Coronary artery (tissue), 2 donors: Measurements from ENCODE around the gene KRT77.

Experiments used
- DNase-seq: peaks from one replicate; pipeline ENCODE4 v3.0.0-alpha.2; 2017; ENCODE audit warnings: low spot score
- H3K27ac ChIP-seq, 2 donors: fragments of 200-600 bp; sonication (generic); one replicate each; pipeline ENCODE4 v1.5.1; 2016 to 2019
- H3K4me3 ChIP-seq: fragments of 200-600 bp; sonication (generic); 2 replicates; pipeline ENCODE4 v1.5.1; 2016; ENCODE audit warnings: mild to moderate bottlenecking, moderate library complexity
- CTCF ChIP-seq: fragments of 200-600 bp; sonication (generic); IDR thresholded peaks from one replicate; pipeline ENCODE4 v1.5.1; 2019; ENCODE audit warnings: antibody characterized with exemption

Gene KRT77

GRCh38 chr12:52689936-52690335, 13.4 kb downstream of the KRT77 start:
- H3K27ac ChIP-seq = no peak overlapping the region
- no peak overlapping the region for H3K4me3 ChIP-seq
- TF ChIP-seq CTCF = no peak
- no peak for DNase-seq

- no peak for TF ChIP-seq CTCF
- no peak for DNase-seq
- Histone ChIP-seq H3K4me3 (no peak overlapping the region), H3K27ac (no peak overlapping the region)
Observed at GRCh38 chr12:52689239-52689638, 14.1 kb downstream of the KRT77 start.

- no peak for TF ChIP-seq CTCF
- H3K27ac ChIP-seq = no peak overlapping the region
- DNase-seq = no peak
- H3K4me3 ChIP-seq = no peak overlapping the region
Observed at GRCh38 chr12:52688481-52688880, 14.8 kb downstream of the KRT77 start.

- H3K27ac ChIP-seq = no peak overlapping the region
- no peak for TF ChIP-seq CTCF
- DNase-seq = no peak
Observed at GRCh38 chr12:52687497-52688385, 15.6 kb downstream of the KRT77 start.

GRCh38 chr12:52686756-52687487, 16.4 kb downstream of the KRT77 start:
- Histone ChIP-seq H3K27ac (no peak overlapping the region), H3K4me3 (no peak overlapping the region)
- no peak for TF ChIP-seq CTCF
- no peak for DNase-seq

More at GRCh38 chr12:52687497-52688385, 15.6 kb downstream of the KRT77 start:
- no peak overlapping the region for H3K4me3 ChIP-seq

GRCh38 chr12:52686063-52686462, 17.3 kb downstream of the KRT77 start:
- no peak for TF ChIP-seq CTCF
- H3K27ac ChIP-seq = no peak overlapping the region
- no peak overlapping the region for H3K4me3 ChIP-seq
- DNase-seq = no peak
